ENCODE data around the gene NDUFAF5. TPM values are rescaled to one million over a fixed set of nuclear protein-coding genes. Genes with fewer than 3 reads are reported as not detected.

The NDUFAF5 gene
- total RNA-seq, 4 donors from 2014 or later: 4.0 to 18.4 (median 14.8) TPM

GRCh38 chr20:13749811-13750210, 35.0 kb upstream of the NDUFAF5 start:
- intact Hi-C loops (cut with DNase I; ENCODE audit: low total_unique reads) (no loop called here), in situ Hi-C loops (cut with MboI; ENCODE audit: low pct_ligation_motif_present in 1 of 4, low pct_unique_long_range_greater_than_20kb in 1 of 4, low sequenced_read_pairs in 3 of 4) (loop anchor here (25.0 kb wide), 1 partner anchor 638 kb away; no protein-coding TSS in a partner anchor)
- Histone ChIP-seq H3K9me3 (no peaks in the 10 kb centered on the region), H3K27ac (no peak overlapping the region), H3K36me3 (peaks cover 0 to 4% (median 2%) of the 10 kb centered on the region in 4 donors), H3K27me3 (no peaks in the 10 kb centered on the region), H3K4me1 (no peaks in the 10 kb centered on the region), H3K4me3 (no peak overlapping the region)
- 93 to 100% methylated on average over 1 to 3 of the region's 3 CpGs for WGBS, 2 donors (ENCODE audit: low coverage in 1 of 2)
- DNase-seq: no peak
- TF ChIP-seq POLR2AphosphoS5 (IDR thresholded peaks at IDR 0.05): no peak

- no peaks in the 10 kb centered on the region for H3K27me3 ChIP-seq
- TF ChIP-seq POLR2A (IDR thresholded peaks at IDR 0.05): no peak
- no peak for TF ChIP-seq POLR2AphosphoS5 (IDR thresholded peaks at IDR 0.05)
- no peak for TF ChIP-seq CTCF (IDR thresholded peaks at IDR 0.05)
- no peak for TF ChIP-seq EP300 (IDR thresholded peaks at IDR 0.05; ENCODE audit: low read depth)
- no peaks in the 10 kb centered on the region for H3K9me3 ChIP-seq
- peaks cover 0 to 4% (median 2%) of the 10 kb centered on the region in 4 donors for H3K36me3 ChIP-seq
- intact Hi-C loops (cut with DNase I; ENCODE audit: low total_unique reads) (no loop called here), in situ Hi-C loops (cut with MboI; ENCODE audit: low pct_ligation_motif_present in 1 of 4, low pct_unique_long_range_greater_than_20kb in 1 of 4, low sequenced_read_pairs in 3 of 4) (loop anchor here (25.0 kb wide), 1 partner anchor 641 kb away; no protein-coding TSS in a partner anchor)
- 92 to 96% methylated on average over 2 of the region's 2 CpGs for WGBS, 2 donors (ENCODE audit: low coverage in 1 of 2)
- no peak overlapping the region for H3K4me3 ChIP-seq
- H3K4me1 ChIP-seq: peaks cover 0 to 2% (median under 1%) of the 10 kb centered on the region in 4 donors
- no peak overlapping the region for H3K27ac ChIP-seq
- DNase-seq: no peak
These were observed 31.3 kb upstream of the NDUFAF5 start for GRCh38 chr20:13753436-13754036.

GRCh38 chr20:13755809-13756208, 29.0 kb upstream of the NDUFAF5 start:
- H3K27ac ChIP-seq: no peak overlapping the region
- no peak for DNase-seq
- intact Hi-C loops (cut with DNase I; ENCODE audit: low total_unique reads): no loop called here
- H3K36me3 ChIP-seq: peaks cover 0 to 5% (median 0%) of the 10 kb centered on the region in 4 donors
- no peaks in the 10 kb centered on the region for H3K9me3 ChIP-seq
- no peaks in the 10 kb centered on the region for H3K27me3 ChIP-seq
- 74 to 78% methylated on average over 5 of the region's 5 CpGs for WGBS, 2 donors (ENCODE audit: low coverage in 1 of 2)
- peaks cover 0 to 10% (median 4%) of the 10 kb centered on the region in 4 donors for H3K4me1 ChIP-seq
- TF ChIP-seq CTCF (IDR thresholded peaks at IDR 0.05): no peak
- TF ChIP-seq EP300 (IDR thresholded peaks at IDR 0.05; ENCODE audit: low read depth): no peak
- no peak for TF ChIP-seq POLR2AphosphoS5 (IDR thresholded peaks at IDR 0.05)
- no peak for TF ChIP-seq POLR2A (IDR thresholded peaks at IDR 0.05)
- no peak overlapping the region for H3K4me3 ChIP-seq
- in situ Hi-C loops (cut with MboI; ENCODE audit: low pct_ligation_motif_present in 1 of 4, low pct_unique_long_range_greater_than_20kb in 1 of 4, low sequenced_read_pairs in 3 of 4): loop anchor here (25.0 kb wide), 1 partner anchor 644 kb away; no protein-coding TSS in a partner anchor

GRCh38 chr20:13756551-13756950, 28.3 kb upstream of the NDUFAF5 start:
- Histone ChIP-seq H3K27me3 (no peaks in the 10 kb centered on the region), H3K4me3 (no peak overlapping the region), H3K9me3 (no peaks in the 10 kb centered on the region), H3K4me1 (peaks cover 0 to 10% (median 4%) of the 10 kb centered on the region in 4 donors), H3K27ac (no peak overlapping the region), H3K36me3 (peaks cover 0 to 9% (median under 1%) of the 10 kb centered on the region in 4 donors)
- intact Hi-C loops (cut with DNase I; ENCODE audit: low total_unique reads): no loop called here
- in situ Hi-C loops (cut with MboI; ENCODE audit: low pct_ligation_motif_present in 1 of 4, low pct_unique_long_range_greater_than_20kb in 1 of 4, low sequenced_read_pairs in 3 of 4): loop anchor here (25.0 kb wide), 1 partner anchor 644 kb away; no protein-coding TSS in a partner anchor
- DNase-seq: no peak
- no peak for TF ChIP-seq POLR2AphosphoS5 (IDR thresholded peaks at IDR 0.05)
- TF ChIP-seq EP300 (IDR thresholded peaks at IDR 0.05; ENCODE audit: low read depth): no peak
- TF ChIP-seq POLR2A (IDR thresholded peaks at IDR 0.05): no peak
- no peak for TF ChIP-seq CTCF (IDR thresholded peaks at IDR 0.05)
- WGBS, 2 donors (ENCODE audit: low coverage in 1 of 2): 96% methylated on average over 1 of the region's 1 CpG; no CpG with 5 or more reads in 1 of the 2 donors

All from transverse colon (tissue), 4 donors.